IMR-90 (cell line): ENCODE data around the gene COL15A1.

ENCODE experiments used
- BHLHE40 ChIP-seq: fragments of 150-350 bp; IDR thresholded peaks from 2 replicates; pipeline ENCODE4 v1.6.1; 2016; ENCODE audit warnings: mild to moderate bottlenecking, low read depth, low read length
- CEBPB ChIP-seq: IDR thresholded peaks from 2 replicates; pipeline ENCODE4 v1.6.1; 2012; ENCODE audit warnings: low read depth, low read length, improper control_type of control experiment
- CHD1 ChIP-seq: IDR thresholded peaks from 2 replicates; pipeline ENCODE4 v1.6.1; 2012; ENCODE audit warnings: low read depth, low read length, improper control_type of control experiment
- FOS ChIP-seq: fragments of 150-350 bp; IDR thresholded peaks from 2 replicates; pipeline ENCODE4 v1.6.1; 2016; ENCODE audit warnings: low read depth, low read length
- MAFK ChIP-seq: IDR thresholded peaks from 2 replicates; pipeline ENCODE4 v1.6.1; 2012; ENCODE audit warnings: low read depth, low read length, improper control_type of control experiment
- MAZ ChIP-seq: IDR thresholded peaks from 2 replicates; pipeline ENCODE4 v1.6.1; 2012; ENCODE audit warnings: low read depth, mild to moderate bottlenecking, low read length, improper control_type of control experiment, moderate library complexity, borderline replicate concordance
- MXI1 ChIP-seq: IDR thresholded peaks from 2 replicates; pipeline ENCODE4 v1.6.1; 2012; ENCODE audit warnings: low read depth, mild to moderate bottlenecking, low read length, moderate library complexity, borderline replicate concordance
- POLR2A ChIP-seq: IDR thresholded peaks from 2 replicates; pipeline ENCODE4 v1.6.1; 2012; ENCODE audit warnings: mild to moderate bottlenecking, low read depth, low read length
- RAD21 ChIP-seq: IDR thresholded peaks from 2 replicates; pipeline ENCODE4 v1.6.1; 2012; ENCODE audit warnings: low read length, improper control_type of control experiment
- RCOR1 ChIP-seq: IDR thresholded peaks from 2 replicates; pipeline ENCODE4 v1.6.1; 2012; ENCODE audit warnings: mild to moderate bottlenecking, low read length, improper control_type of control experiment; ENCODE audit not compliant: insufficient replicate concordance
- RFX5 ChIP-seq: IDR thresholded peaks from 2 replicates; pipeline ENCODE4 v1.8.0; 2012; ENCODE audit warnings: low read depth, mild to moderate bottlenecking, low read length, moderate library complexity
- SMC3 ChIP-seq: fragments of 150-350 bp; IDR thresholded peaks from 2 replicates; pipeline ENCODE4 v1.6.1; 2016; ENCODE audit warnings: low read depth, mild to moderate bottlenecking, antibody characterized with exemption, low read length, moderate library complexity
- TF ChIP-seq, protein P1 (sequence below): conservative IDR thresholded peaks from 2 replicates; pipeline ENCODE4 v1.5.1; 2012; ENCODE audit warnings: mild to moderate bottlenecking, low read depth, low read length, improper control_type of control experiment
- TF ChIP-seq, protein P2 (sequence below): fragments of 150-350 bp; IDR thresholded peaks from 2 replicates; pipeline ENCODE4 v1.6.1; 2016; ENCODE audit warnings: low read depth, mild to moderate bottlenecking, low read length, moderate library complexity, borderline replicate concordance

GRCh38 chr9:99069075-99069474 is 125.4 kb downstream of the COL15A1 start:
- TF ChIP-seq POLR2A = no peak
- TF ChIP-seq RFX5 = no peak
- TF ChIP-seq MAZ = no peak
- TF ChIP-seq, protein P1, sequence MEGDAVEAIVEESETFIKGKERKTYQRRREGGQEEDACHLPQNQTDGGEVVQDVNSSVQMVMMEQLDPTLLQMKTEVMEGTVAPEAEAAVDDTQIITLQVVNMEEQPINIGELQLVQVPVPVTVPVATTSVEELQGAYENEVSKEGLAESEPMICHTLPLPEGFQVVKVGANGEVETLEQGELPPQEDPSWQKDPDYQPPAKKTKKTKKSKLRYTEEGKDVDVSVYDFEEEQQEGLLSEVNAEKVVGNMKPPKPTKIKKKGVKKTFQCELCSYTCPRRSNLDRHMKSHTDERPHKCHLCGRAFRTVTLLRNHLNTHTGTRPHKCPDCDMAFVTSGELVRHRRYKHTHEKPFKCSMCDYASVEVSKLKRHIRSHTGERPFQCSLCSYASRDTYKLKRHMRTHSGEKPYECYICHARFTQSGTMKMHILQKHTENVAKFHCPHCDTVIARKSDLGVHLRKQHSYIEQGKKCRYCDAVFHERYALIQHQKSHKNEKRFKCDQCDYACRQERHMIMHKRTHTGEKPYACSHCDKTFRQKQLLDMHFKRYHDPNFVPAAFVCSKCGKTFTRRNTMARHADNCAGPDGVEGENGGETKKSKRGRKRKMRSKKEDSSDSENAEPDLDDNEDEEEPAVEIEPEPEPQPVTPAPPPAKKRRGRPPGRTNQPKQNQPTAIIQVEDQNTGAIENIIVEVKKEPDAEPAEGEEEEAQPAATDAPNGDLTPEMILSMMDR = no peak
- no peak for TF ChIP-seq SMC3
- no peak for TF ChIP-seq CEBPB
- TF ChIP-seq CHD1 = no peak
- TF ChIP-seq MAFK = no peak
- no peak for TF ChIP-seq BHLHE40
- TF ChIP-seq MXI1 = no peak
- TF ChIP-seq RAD21 = no peak
- TF ChIP-seq, protein P2, sequence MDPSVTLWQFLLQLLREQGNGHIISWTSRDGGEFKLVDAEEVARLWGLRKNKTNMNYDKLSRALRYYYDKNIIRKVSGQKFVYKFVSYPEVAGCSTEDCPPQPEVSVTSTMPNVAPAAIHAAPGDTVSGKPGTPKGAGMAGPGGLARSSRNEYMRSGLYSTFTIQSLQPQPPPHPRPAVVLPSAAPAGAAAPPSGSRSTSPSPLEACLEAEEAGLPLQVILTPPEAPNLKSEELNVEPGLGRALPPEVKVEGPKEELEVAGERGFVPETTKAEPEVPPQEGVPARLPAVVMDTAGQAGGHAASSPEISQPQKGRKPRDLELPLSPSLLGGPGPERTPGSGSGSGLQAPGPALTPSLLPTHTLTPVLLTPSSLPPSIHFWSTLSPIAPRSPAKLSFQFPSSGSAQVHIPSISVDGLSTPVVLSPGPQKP = no peak
- no peak for TF ChIP-seq FOS
- TF ChIP-seq RCOR1 = no peak
